CD14-positive monocyte (primary cell): ENCODE measurements around the gene MEIS2. TPM values are rescaled to one million over a fixed set of nuclear protein-coding genes. Genes with fewer than 3 reads are reported as not detected.

Experiments
- DNase-seq, 3 donors: peaks; one replicate each; pipeline ENCODE4 v3.0.0-alpha.2; 2011 to 2022
- H2AFZ ChIP-seq: 2 replicates; pipeline ENCODE4 v1.6.0; 2012; ENCODE audit warnings: mild to moderate bottlenecking, low read depth, low read length, inconsistent platforms; ENCODE audit not compliant: insufficient read depth, poor library complexity, severe bottlenecking
- H3K27ac ChIP-seq, 2 donors: 1 replicate in 1 of 2; 2 replicates in 1 of 2; pipeline ENCODE4 v1.5.1; 2012 to 2013; ENCODE audit warnings: low read length in 2 of 2, control low read depth in 1 of 2, inconsistent platforms in 1 of 2, low read depth in 1 of 2, mild to moderate bottlenecking in 1 of 2
- H3K27me3 ChIP-seq, 2 donors: one replicate each; pipeline versions ENCODE4 v1.6.0 to v1.6.1; 2011 to 2013; ENCODE audit warnings: low read length in 2 of 2; ENCODE audit not compliant: control insufficient read depth in 2 of 2, insufficient read depth in 2 of 2
- H3K36me3 ChIP-seq, 2 donors: replicated peaks in 1 of 2; 1 replicate in 1 of 2; 2 replicates in 1 of 2; pipeline versions ENCODE4 v1.5.1 to v1.6.1; 2012 to 2013; ENCODE audit warnings: low read length in 2 of 2, control low read depth in 1 of 2, inconsistent platforms in 1 of 2, mild to moderate bottlenecking in 1 of 2; ENCODE audit not compliant: insufficient read depth in 2 of 2, control insufficient read depth in 1 of 2
- H3K4me1 ChIP-seq, 2 donors: 1 replicate in 1 of 2; 2 replicates in 1 of 2; pipeline versions ENCODE4 v1.5.1 to v1.6.1; 2012 to 2013; ENCODE audit warnings: low read length in 2 of 2, control low read depth in 1 of 2, inconsistent platforms in 1 of 2, mild to moderate bottlenecking in 1 of 2, moderate library complexity in 1 of 2; ENCODE audit not compliant: insufficient read depth in 2 of 2, control insufficient read depth in 1 of 2
- H3K4me2 ChIP-seq: replicated peaks from 2 replicates; pipeline ENCODE3; 2012; ENCODE audit warnings: low read length, moderate library complexity, mild to moderate bottlenecking; ENCODE audit not compliant: poor library complexity, severe bottlenecking; ENCODE audit errors: extremely low read depth
- H3K4me3 ChIP-seq, 3 experiments: fragments of 200-600 bp in 1 of 3; sonication (generic) in 1 of 3; replicated peaks in 1 of 3; 1 replicate in 2 of 3; 2 replicates in 1 of 3; pipeline ENCODE4 v1.5.1; 2011 to 2013; ENCODE audit warnings: low read length in 3 of 3, mild to moderate bottlenecking in 3 of 3, control low read depth in 2 of 3, low read depth in 2 of 3, inconsistent platforms in 1 of 3, moderate library complexity in 1 of 3
- H3K79me2 ChIP-seq: 2 replicates; pipeline ENCODE4 v1.6.0; 2012; ENCODE audit warnings: mild to moderate bottlenecking, control low read depth, inconsistent platforms, low read length, moderate library complexity; ENCODE audit not compliant: insufficient read depth
- H3K9ac ChIP-seq: 2 replicates; pipeline ENCODE4 v1.6.0; 2017; ENCODE audit warnings: low read length, mild to moderate bottlenecking; ENCODE audit not compliant: insufficient read depth, poor library complexity, severe bottlenecking
- H3K9me3 ChIP-seq, 2 donors: replicated peaks in 1 of 2; 1 replicate in 1 of 2; 2 replicates in 1 of 2; pipeline versions ENCODE4 v1.5.1 to v1.6.1; 2012 to 2013; ENCODE audit warnings: low read length in 2 of 2, control low read depth in 1 of 2; ENCODE audit not compliant: control insufficient read depth in 1 of 2, insufficient read depth in 1 of 2
- H4K20me1 ChIP-seq: 2 replicates; pipeline ENCODE4 v1.6.0; 2012; ENCODE audit warnings: mild to moderate bottlenecking, low read length, control low read depth, moderate library complexity; ENCODE audit not compliant: insufficient read depth
- H3K27ac Mint-ChIP-seq, 7 donors: one replicate each; pipeline ENCODE4 v1.8.0; 2020; ENCODE audit warnings: mild to moderate bottlenecking in 7 of 7, mixed read lengths in 7 of 7, moderate library complexity in 6 of 7, inconsistent platforms in 2 of 7
- H3K27me3 Mint-ChIP-seq, 3 donors: one replicate each; pipeline ENCODE4 v1.8.0; 2021 to 2022; ENCODE audit warnings: low read depth in 3 of 3, mild to moderate bottlenecking in 3 of 3, mixed read lengths in 3 of 3, moderate library complexity in 3 of 3, inconsistent platforms in 1 of 3
- H3K36me3 Mint-ChIP-seq, 2 donors: one replicate each; pipeline ENCODE4 v1.8.0; 2020; ENCODE audit warnings: mixed read lengths in 2 of 2, inconsistent platforms in 1 of 2, mild to moderate bottlenecking in 1 of 2
- H3K4me1 Mint-ChIP-seq: one replicate; pipeline ENCODE4 v1.8.0; 2020; ENCODE audit warnings: mild to moderate bottlenecking, mixed read lengths
- H3K4me3 Mint-ChIP-seq, 2 donors: one replicate each; pipeline ENCODE4 v1.8.0; 2020; ENCODE audit warnings: mild to moderate bottlenecking in 2 of 2, mixed read lengths in 2 of 2, moderate library complexity in 1 of 2
- H3K9me3 Mint-ChIP-seq, 7 donors: one replicate each; pipeline ENCODE4 v1.8.0; 2020 to 2022; ENCODE audit warnings: mixed read lengths in 7 of 7, mild to moderate bottlenecking in 6 of 7, moderate library complexity in 6 of 7, inconsistent platforms in 2 of 7
- WGBS: methylation state at CpG from one replicate; pipeline ENCODE4 v1.1.5; 2013; ENCODE audit warnings: missing lambda C conversion rate; ENCODE audit not compliant: insufficient coverage; 5-methylcytosine and 5-hydroxymethylcytosine counted together
- intact Hi-C, 2 donors: fragments of 100-400 bp; cut with micrococcal nuclease; formaldehyde crosslinking; loops; one replicate each; pipeline versions ENCODE4 v1.15.0 to v1.15.1; 2023
- polyA plus RNA-seq, 3 donors: library from polyadenylated mRNA; depleted of rRNA in 1 of 3; unstranded in 2 of 3; stranded (reverse) in 1 of 3; fragments of 300-500 nt in 2 of 3; fragments of >200 nt in 1 of 3; fragmentation: Illumina TruSeq in 2 of 3; gene quantifications; 1 replicate in 2 of 3; 2 replicates in 1 of 3; pipeline ENCODE4 v1.2.3, GENCODE V29; 2012 to 2021
- TF ChIP-seq, protein P1 (sequence below): fragments of 200-600 bp; IDR thresholded peaks from one replicate; pipeline ENCODE4 v1.8.0; 2022; ENCODE audit warnings: antibody characterized with exemption, mild to moderate bottlenecking

Gene MEIS2
- polyA plus RNA-seq, 3 donors: not detected

GRCh38 chr15:36938764-36939163 lies 161.6 kb downstream of the MEIS2 start:
- no peaks in the 10 kb centered on the region for H4K20me1 ChIP-seq
- Mint-ChIP-seq H3K27ac (no peak overlapping the region), H3K9me3 (peaks cover 2 to 8% (median 3%) of the 10 kb centered on the region in 7 donors), H3K4me3 (no peak overlapping the region), H3K27me3 (peaks cover 0 to 2% (median 1%) of the 10 kb centered on the region in 3 donors), H3K4me1 (no peaks in the 10 kb centered on the region), H3K36me3 (no peaks in the 10 kb centered on the region)
- no peaks in the 10 kb centered on the region for H3K36me3 ChIP-seq
- H3K9me3 ChIP-seq: no peaks in the 10 kb centered on the region
- H3K4me3 ChIP-seq: no peak overlapping the region
- no peaks in the 10 kb centered on the region for H3K79me2 ChIP-seq
- H3K4me1 ChIP-seq: no peaks in the 10 kb centered on the region
- H3K27ac ChIP-seq: no peak overlapping the region
- H3K4me2 ChIP-seq: no peak overlapping the region
- no peak overlapping the region for H2AFZ ChIP-seq
- TF ChIP-seq, protein P1, sequence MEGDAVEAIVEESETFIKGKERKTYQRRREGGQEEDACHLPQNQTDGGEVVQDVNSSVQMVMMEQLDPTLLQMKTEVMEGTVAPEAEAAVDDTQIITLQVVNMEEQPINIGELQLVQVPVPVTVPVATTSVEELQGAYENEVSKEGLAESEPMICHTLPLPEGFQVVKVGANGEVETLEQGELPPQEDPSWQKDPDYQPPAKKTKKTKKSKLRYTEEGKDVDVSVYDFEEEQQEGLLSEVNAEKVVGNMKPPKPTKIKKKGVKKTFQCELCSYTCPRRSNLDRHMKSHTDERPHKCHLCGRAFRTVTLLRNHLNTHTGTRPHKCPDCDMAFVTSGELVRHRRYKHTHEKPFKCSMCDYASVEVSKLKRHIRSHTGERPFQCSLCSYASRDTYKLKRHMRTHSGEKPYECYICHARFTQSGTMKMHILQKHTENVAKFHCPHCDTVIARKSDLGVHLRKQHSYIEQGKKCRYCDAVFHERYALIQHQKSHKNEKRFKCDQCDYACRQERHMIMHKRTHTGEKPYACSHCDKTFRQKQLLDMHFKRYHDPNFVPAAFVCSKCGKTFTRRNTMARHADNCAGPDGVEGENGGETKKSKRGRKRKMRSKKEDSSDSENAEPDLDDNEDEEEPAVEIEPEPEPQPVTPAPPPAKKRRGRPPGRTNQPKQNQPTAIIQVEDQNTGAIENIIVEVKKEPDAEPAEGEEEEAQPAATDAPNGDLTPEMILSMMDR: no peak
- H3K27me3 ChIP-seq: no peaks in the 10 kb centered on the region
- WGBS: 83% methylated on average over 7 of the region's 7 CpGs
- DNase-seq: no peak
- no peak overlapping the region for H3K9ac ChIP-seq
- intact Hi-C loops: no loop called here

DNA sequence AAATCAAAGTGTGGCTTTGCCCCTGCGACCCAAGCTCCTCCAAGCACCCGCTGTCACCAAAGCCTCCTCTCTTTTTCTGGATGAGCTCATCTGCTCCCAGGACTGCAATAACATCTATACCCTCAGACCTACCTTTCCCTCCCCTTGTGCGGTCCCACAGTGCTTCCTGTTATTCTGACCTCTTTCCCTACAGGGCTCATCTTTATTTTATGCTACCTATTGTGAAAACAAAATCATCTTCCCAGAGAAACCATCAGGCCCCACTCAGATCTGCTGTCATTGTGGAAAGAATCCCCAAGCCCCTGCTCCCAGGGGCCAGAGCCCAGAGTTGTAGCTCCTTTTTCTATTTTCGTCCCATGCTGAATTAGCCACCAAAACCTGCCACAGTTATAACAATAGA lies 162.2 kb downstream of the MEIS2 start:
- Histone ChIP-seq H3K9ac (no peak overlapping the region), H3K4me1 (no peaks in the 10 kb centered on the region), H4K20me1 (no peaks in the 10 kb centered on the region), H3K79me2 (no peaks in the 10 kb centered on the region), H3K4me2 (no peak overlapping the region), H3K36me3 (no peaks in the 10 kb centered on the region), H3K27me3 (no peaks in the 10 kb centered on the region), H3K27ac (no peak overlapping the region), H2AFZ (no peak overlapping the region), H3K9me3 (no peaks in the 10 kb centered on the region), H3K4me3 (no peak overlapping the region)
- Mint-ChIP-seq H3K36me3 (no peaks in the 10 kb centered on the region), H3K27ac (no peak overlapping the region), H3K4me3 (no peak overlapping the region), H3K27me3 (peaks cover 0 to 2% (median 1%) of the 10 kb centered on the region in 3 donors), H3K9me3 (peaks cover 2 to 8% (median 3%) of the 10 kb centered on the region in 7 donors), H3K4me1 (no peaks in the 10 kb centered on the region)
- intact Hi-C loops: no loop called here
- 96% methylated on average over 3 of the region's 4 CpGs for WGBS
- TF ChIP-seq, protein P1: no peak
- no peak for DNase-seq
